Urinary bladder (tissue), 4 donors: ENCODE measurements around the gene C19orf67. TPM values are rescaled to one million over a fixed set of nuclear protein-coding genes. Genes with fewer than 3 reads are reported as not detected.

ENCODE experiments used
- DNase-seq: peaks from one replicate; pipeline ENCODE4 v3.0.0-alpha.2; 2015; ENCODE audit errors: extremely low spot score
- H3K27ac ChIP-seq: one replicate; pipeline ENCODE4 v1.5.1; 2013; ENCODE audit warnings: low read depth, mild to moderate bottlenecking, moderate library complexity
- H3K36me3 ChIP-seq: one replicate; pipeline ENCODE4 v1.6.1; 2013; ENCODE audit warnings: mild to moderate bottlenecking, moderate library complexity; ENCODE audit not compliant: insufficient read depth
- H3K4me1 ChIP-seq: one replicate; pipeline ENCODE4 v1.6.1; 2013; ENCODE audit warnings: mild to moderate bottlenecking, moderate library complexity; ENCODE audit not compliant: insufficient read depth
- H3K4me3 ChIP-seq: one replicate; pipeline ENCODE4 v1.5.1; 2013; ENCODE audit warnings: low read depth, low read length
- WGBS: extraction: QIAGEN DNeasy Blood & Tissue Kit; methylation state at CpG from one replicate; pipeline ENCODE4 v1.1.7; 2013; 5-methylcytosine and 5-hydroxymethylcytosine counted together
- polyA plus RNA-seq: library from polyadenylated mRNA; stranded (reverse); fragments of 200-250 nt; gene quantifications from one replicate; pipeline ENCODE4 v1.2.3, GENCODE V29; 2013
- total RNA-seq: library from RNA; depleted of rRNA; stranded (reverse); fragments of >200 nt; gene quantifications from one replicate; pipeline ENCODE4 v1.2.3, GENCODE V29; 2014
- donor health status: healthy with polysubstance abuse.
- donor health status: healthy.

C19orf67 gene
- not detected for total RNA-seq
- not detected for polyA plus RNA-seq

GRCh38 chr19:14085309-14085995, at the start of gene C19orf67:
Gene C19orf67 (minus strand): TSS chr19:14085783. CDS start chr19:14085627, 156 bp downstream.
- no peak within 1 kb of the TSS for H3K27ac ChIP-seq
- H3K4me1 ChIP-seq = no peaks in the 10 kb centered on the region
- 52% methylated on average over 54 of the region's 54 CpGs for WGBS
- DNase-seq = no peak
- H3K4me3 ChIP-seq = no peak within 1 kb of the TSS
- H3K36me3 ChIP-seq = no peaks in the 10 kb centered on the region

- no peak for DNase-seq
- Histone ChIP-seq H3K4me1 (no peaks in the 10 kb centered on the region), H3K4me3 (no peak overlapping the region), H3K27ac (no peak overlapping the region), H3K36me3 (no peaks in the 10 kb centered on the region)
- 44% methylated on average over 6 of the region's 6 CpGs for WGBS
These were observed 49.8 kb upstream of the C19orf67 start for GRCh38 chr19:14135355-14135754.

- Histone ChIP-seq H3K4me1 (no peaks in the 10 kb centered on the region), H3K4me3 (no peak overlapping the region), H3K27ac (no peak overlapping the region), H3K36me3 (no peaks in the 10 kb centered on the region)
- no peak for DNase-seq
- WGBS = 88% methylated on average over 4 of the region's 4 CpGs
These were observed 42.4 kb upstream of the C19orf67 start for GRCh38 chr19:14127929-14128509.

GRCh38 chr19:14127176-14127575, 41.6 kb upstream of the C19orf67 start:
- 87% methylated on average over 8 of the region's 8 CpGs for WGBS
- no peak for DNase-seq

GRCh38 chr19:14122924-14123323, 37.3 kb upstream of the C19orf67 start:
- no peak overlapping the region for H3K4me3 ChIP-seq
- no peak for DNase-seq
- no peaks in the 10 kb centered on the region for H3K4me1 ChIP-seq
- WGBS = 95% methylated on average over 6 of the region's 6 CpGs
- H3K36me3 ChIP-seq = no peaks in the 10 kb centered on the region
- no peak overlapping the region for H3K27ac ChIP-seq

More at GRCh38 chr19:14127176-14127575, 41.6 kb upstream of the C19orf67 start:
- Histone ChIP-seq H3K27ac (no peak overlapping the region), H3K4me3 (no peak overlapping the region), H3K36me3 (no peaks in the 10 kb centered on the region), H3K4me1 (no peaks in the 10 kb centered on the region)

GRCh38 chr19:14120497-14120780, 34.9 kb upstream of the C19orf67 start:
- no peaks in the 10 kb centered on the region for H3K4me1 ChIP-seq
- no peak overlapping the region for H3K27ac ChIP-seq
- DNase-seq = no peak
- 97% methylated on average over 7 of the region's 7 CpGs for WGBS
- H3K4me3 ChIP-seq = no peak overlapping the region
- H3K36me3 ChIP-seq = no peaks in the 10 kb centered on the region

- Histone ChIP-seq H3K4me3 (no peak overlapping the region), H3K27ac (peak overlapping the region; percentile 4), H3K36me3 (no peaks in the 10 kb centered on the region), H3K4me1 (no peaks in the 10 kb centered on the region)
- no peak for DNase-seq
- WGBS = 93% methylated on average over 7 of the region's 7 CpGs
These were observed 34.3 kb upstream of the C19orf67 start for GRCh38 chr19:14119644-14120496.

- Histone ChIP-seq H3K4me3 (no peak overlapping the region), H3K4me1 (no peaks in the 10 kb centered on the region)
- 60% methylated on average over 3 of the region's 3 CpGs for WGBS
These were observed 33.6 kb upstream of the C19orf67 start for GRCh38 chr19:14119146-14119545.

GRCh38 chr19:14118165-14119051, 32.8 kb upstream of the C19orf67 start:
- WGBS = 2% methylated on average over 61 of the region's 61 CpGs
- DNase-seq = no peak
- Histone ChIP-seq H3K27ac (peak overlapping the region; percentile 87), H3K4me3 (peak overlapping the region; percentile 49), H3K4me1 (no peaks in the 10 kb centered on the region), H3K36me3 (no peaks in the 10 kb centered on the region)

More at GRCh38 chr19:14119146-14119545, 33.6 kb upstream of the C19orf67 start:
- DNase-seq = no peak
- Histone ChIP-seq H3K27ac (peak overlapping the region; percentile 87), H3K36me3 (no peaks in the 10 kb centered on the region)

GRCh38 chr19:14117668-14118164, 32.1 kb upstream of the C19orf67 start, which contains the start of gene PRKACA:
Gene PRKACA (minus strand): TSS chr19:14117762. CDS start chr19:14117547, 215 bp downstream.
- H3K4me1 ChIP-seq = no peaks in the 10 kb centered on the region
- H3K36me3 ChIP-seq = no peaks in the 10 kb centered on the region
- under 1% methylated on average over 67 of the region's 67 CpGs for WGBS
- peak; percentile 93 for DNase-seq
- peak within 1 kb of the TSS; percentile 87 for H3K27ac ChIP-seq
- H3K4me3 ChIP-seq = peak within 1 kb of the TSS; percentile 94

- Histone ChIP-seq H3K27ac (no peak overlapping the region), H3K36me3 (no peaks in the 10 kb centered on the region), H3K4me3 (peak overlapping the region; percentile 94), H3K4me1 (no peaks in the 10 kb centered on the region)
- DNase-seq = no peak
- under 1% methylated on average over 33 of the region's 33 CpGs for WGBS
These were observed 31.5 kb upstream of the C19orf67 start for GRCh38 chr19:14116918-14117578.

GRCh38 chr19:14116525-14116917, 30.9 kb upstream of the C19orf67 start:
- DNase-seq = no peak
- Histone ChIP-seq H3K36me3 (no peaks in the 10 kb centered on the region), H3K27ac (no peak overlapping the region), H3K4me1 (peaks cover 2% of the 10 kb centered on the region), H3K4me3 (peak overlapping the region; percentile 94)
- 9% methylated on average over 6 of the region's 6 CpGs for WGBS
